Endothelial cell of umbilical vein (primary cell): ENCODE results near the gene ARHGAP45. TPM values are rescaled to one million over a fixed set of nuclear protein-coding genes. Genes with fewer than 3 reads are reported as not detected.

Experiments
- BruUV-seq: library from RNA; stranded (reverse); fragments of 400-500 nt; replicated peaks from 2 replicates; lab custom pipeline; 2021; lab: Mats Ljungman, UMichigan
- CTCF ChIA-PET: fragments of 300-600, 350-600 bp; sonication (Branson Sonifier 250); formaldehyde crosslinking; loops from one replicate; lab custom pipeline; 2021; ENCODE audit warnings: antibody characterized with exemption, inconsistent platforms; lab: Charles Lee
- POLR2A ChIA-PET: fragments of 300-600, 350-600 bp; sonication (Branson Sonifier 250); formaldehyde crosslinking; loops from one replicate; lab custom pipeline; 2021; ENCODE audit warnings: antibody characterized with exemption, inconsistent platforms; lab: Charles Lee
- DNase-seq: peaks from one replicate; pipeline ENCODE4 v3.0.0-alpha.2; 2011; ENCODE audit warnings: low read depth, low spot score
- FAIRE-seq: peaks from 2 replicates; lab custom pipeline; 2011; peaks lifted over from hg19 to GRCh38; lab: Jason Lieb, UNC
- H2AFZ ChIP-seq: 2 replicates; pipeline ENCODE4 v1.6.0; 2012; ENCODE audit warnings: low read depth, low read length, control low read depth, inconsistent platforms
- H3K27ac ChIP-seq: 2 replicates; pipeline ENCODE4 v1.5.1; 2011; ENCODE audit warnings: low read depth, mild to moderate bottlenecking, control low read depth, low read length, moderate library complexity; ENCODE audit not compliant: insufficient read depth
- H3K27me3 ChIP-seq, 2 experiments: 2 replicates each; pipeline versions ENCODE4 v1.6.0 to v1.6.1; 2011; ENCODE audit warnings: low read length in 2 of 2, mixed read lengths in 1 of 2; ENCODE audit not compliant: control insufficient read depth in 2 of 2, insufficient read depth in 2 of 2
- H3K36me3 ChIP-seq, 2 experiments: 2 replicates in 1 of 2; 3 replicates in 1 of 2; pipeline ENCODE4 v1.5.1; 2011; ENCODE audit warnings: low read length in 2 of 2, mild to moderate bottlenecking in 1 of 2, moderate library complexity in 1 of 2; ENCODE audit not compliant: control insufficient read depth in 2 of 2, insufficient read depth in 2 of 2; ENCODE audit errors: extremely low read depth in 1 of 2
- H3K4me1 ChIP-seq: 3 replicates; pipeline ENCODE4 v1.5.1; 2011; ENCODE audit warnings: mild to moderate bottlenecking, low read length; ENCODE audit not compliant: control insufficient read depth, insufficient read depth; ENCODE audit errors: extremely low read depth
- H3K4me2 ChIP-seq: 2 replicates; pipeline ENCODE4 v1.6.1; 2011; ENCODE audit warnings: low read length, control low read depth, mixed read lengths; ENCODE audit not compliant: insufficient read depth
- H3K4me3 ChIP-seq, 3 experiments: fragments of 200-600 bp in 1 of 3; sonication (generic), shearing (Covaris generic) in 1 of 3; replicated peaks in 1 of 3; 2 replicates each; pipeline ENCODE4 v1.5.1; 2011 to 2016; ENCODE audit warnings: control low read depth in 3 of 3, low read length in 3 of 3, mild to moderate bottlenecking in 2 of 3, inconsistent platforms in 1 of 3, low read depth in 1 of 3, moderate library complexity in 1 of 3; ENCODE audit not compliant: insufficient read depth in 1 of 3
- H3K79me2 ChIP-seq: 2 replicates; pipeline ENCODE4 v1.6.0; 2012; ENCODE audit warnings: low read length, inconsistent platforms; ENCODE audit not compliant: control insufficient read depth, insufficient read depth
- H3K9ac ChIP-seq: replicated peaks from 2 replicates; pipeline ENCODE3; 2011; ENCODE audit warnings: low read length, control low read depth; ENCODE audit not compliant: insufficient read depth; ENCODE audit errors: extremely low read depth
- H3K9me1 ChIP-seq: replicated peaks from 3 replicates; pipeline ENCODE4 v1.6.0; 2011; ENCODE audit warnings: mild to moderate bottlenecking, low read length; ENCODE audit not compliant: control insufficient read depth, insufficient read depth; ENCODE audit errors: extremely low read depth
- H3K9me3 ChIP-seq: replicated peaks from 2 replicates; pipeline ENCODE4 v1.5.1; 2012; ENCODE audit warnings: low read length, inconsistent platforms; ENCODE audit not compliant: control insufficient read depth, insufficient read depth
- H4K20me1 ChIP-seq: replicated peaks from 2 replicates; pipeline ENCODE3; 2011; ENCODE audit warnings: mild to moderate bottlenecking, low read length; ENCODE audit not compliant: control insufficient read depth, insufficient read depth; ENCODE audit errors: extremely low read depth
- EZH2 ChIP-seq: IDR thresholded peaks from 2 replicates; pipeline ENCODE4 v1.6.1; 2012; ENCODE audit warnings: borderline replicate concordance, low read depth, mild to moderate bottlenecking, moderate library complexity, low read length, inconsistent platforms; ENCODE audit not compliant: severe bottlenecking
- FOS ChIP-seq: IDR thresholded peaks from 2 replicates; pipeline ENCODE4 v1.6.1; 2011; ENCODE audit warnings: mild to moderate bottlenecking, low read length, moderate library complexity, borderline replicate concordance; ENCODE audit not compliant: insufficient read depth
- GATA2 ChIP-seq: IDR thresholded peaks from 2 replicates; pipeline ENCODE4 v1.7.0; 2011; ENCODE audit warnings: low read depth, mild to moderate bottlenecking, moderate library complexity, mixed read lengths, low read length; ENCODE audit not compliant: insufficient read length, insufficient read depth
- MAX ChIP-seq: IDR thresholded peaks from 2 replicates; pipeline ENCODE4 v1.6.1; 2011; ENCODE audit not compliant: insufficient read depth, insufficient read length
- MYC ChIP-seq: IDR thresholded peaks from one replicate; pipeline ENCODE4 v1.6.1; 2011; ENCODE audit warnings: mild to moderate bottlenecking, low read depth, low read length
- POLR2A ChIP-seq: IDR thresholded peaks from 2 replicates; pipeline ENCODE4 v1.6.1; 2012; ENCODE audit warnings: low read depth, mild to moderate bottlenecking, control low read depth, low read length
- POLR2AphosphoS5 ChIP-seq: IDR thresholded peaks from 2 replicates; pipeline ENCODE4 v1.6.1; 2012; ENCODE audit warnings: low read depth, mild to moderate bottlenecking, control low read depth, low read length, moderate library complexity; ENCODE audit not compliant: insufficient read depth
- dilution Hi-C: fragments of 300-500 bp; cut with MboI; formaldehyde crosslinking; loops from one replicate; pipeline ENCODE4 v1.15.0; 2019; ENCODE audit warnings: low sequenced_read_pairs; ENCODE audit not compliant: extremely low pct_ligation_motif_present
- intact Hi-C: fragments of 100-400 bp; cut with micrococcal nuclease; formaldehyde crosslinking; loops from one replicate; pipeline ENCODE4 v1.10.0; 2022
- polyA plus RNA-seq, 4 experiments: library from polyadenylated mRNA; depleted of rRNA in 3 of 4; stranded (reverse) in 3 of 4; unstranded in 1 of 4; fragments of >200 nt; gene quantifications; 2 replicates each; pipeline versions ENCODE4 v1.2.1 to v1.2.3, GENCODE V29; 2011 to 2012; ENCODE audit warnings: missing spikeins in 1 of 4
- total RNA-seq: library from RNA; stranded (reverse); gene quantifications from 2 replicates; pipeline ENCODE4 v1.2.3, GENCODE V29; 2021

ARHGAP45 gene
- total and polyA plus RNA-seq, 2 donors (not counting 3 experiments of a cell fraction or from before 2014, with no cell fraction given), result 7.5 to 10.4 TPM

GRCh38 chr19:1046836-1047695, 19.9 kb upstream of the ARHGAP45 start:
- DNase-seq (no peak), FAIRE-seq (no peak)
- H3K4me2 ChIP-seq, result no peak overlapping the region
- no peak for TF ChIP-seq MYC
- H3K27me3 ChIP-seq, result no peaks in the 10 kb centered on the region
- H3K9ac ChIP-seq, result no peak overlapping the region
- no peaks in the 10 kb centered on the region for H3K36me3 ChIP-seq
- no peaks in the 10 kb centered on the region for H3K9me1 ChIP-seq
- H3K79me2 ChIP-seq, result no peaks in the 10 kb centered on the region
- dilution Hi-C loops (no loop called here), intact Hi-C loops (no loop called here)
- no peaks in the 10 kb centered on the region for H3K9me3 ChIP-seq
- H2AFZ ChIP-seq, result no peak overlapping the region
- no peaks in the 10 kb centered on the region for H4K20me1 ChIP-seq
- ChIA-PET CTCF (interaction anchor here (1.0 kb wide), 1 partner anchor 18 kb away, joined by 3 read pairs; no protein-coding TSS in a partner anchor), POLR2A (no interaction called here)
- H3K4me3 ChIP-seq, result no peak overlapping the region
- no peak overlapping the region for H3K27ac ChIP-seq
- no TSS peak for BruUV-seq
- H3K4me1 ChIP-seq, result no peaks in the 10 kb centered on the region

GRCh38 chr19:1047696-1048147, 19.2 kb upstream of the ARHGAP45 start:
- no peak for TF ChIP-seq MAX
- no peak for TF ChIP-seq EZH2
- TF ChIP-seq POLR2A, result no peak
- TF ChIP-seq FOS, result no peak
- TF ChIP-seq GATA2, result no peak
- no peak for TF ChIP-seq POLR2AphosphoS5
- Histone ChIP-seq H3K4me1 (no peaks in the 10 kb centered on the region), H3K36me3 (no peaks in the 10 kb centered on the region), H3K9ac (no peak overlapping the region), H3K4me2 (no peak overlapping the region), H3K27me3 (no peaks in the 10 kb centered on the region), H3K79me2 (no peaks in the 10 kb centered on the region), H3K27ac (no peak overlapping the region), H4K20me1 (no peaks in the 10 kb centered on the region), H2AFZ (no peak overlapping the region), H3K4me3 (no peak overlapping the region), H3K9me3 (no peaks in the 10 kb centered on the region), H3K9me1 (no peaks in the 10 kb centered on the region)
- dilution Hi-C loops, result no loop called here
- no TSS peak for BruUV-seq
- DNase-seq, result no peak
- CTCF ChIA-PET, result interaction anchor here (1.0 kb wide), 1 partner anchor 17 kb away, joined by 3 read pairs; no protein-coding TSS in a partner anchor
- POLR2A ChIA-PET, result no interaction called here
- intact Hi-C loops, result no loop called here
- no peak for FAIRE-seq
